Measurements from ENCODE around the gene CEP85L.

The CEP85L gene

DNA sequence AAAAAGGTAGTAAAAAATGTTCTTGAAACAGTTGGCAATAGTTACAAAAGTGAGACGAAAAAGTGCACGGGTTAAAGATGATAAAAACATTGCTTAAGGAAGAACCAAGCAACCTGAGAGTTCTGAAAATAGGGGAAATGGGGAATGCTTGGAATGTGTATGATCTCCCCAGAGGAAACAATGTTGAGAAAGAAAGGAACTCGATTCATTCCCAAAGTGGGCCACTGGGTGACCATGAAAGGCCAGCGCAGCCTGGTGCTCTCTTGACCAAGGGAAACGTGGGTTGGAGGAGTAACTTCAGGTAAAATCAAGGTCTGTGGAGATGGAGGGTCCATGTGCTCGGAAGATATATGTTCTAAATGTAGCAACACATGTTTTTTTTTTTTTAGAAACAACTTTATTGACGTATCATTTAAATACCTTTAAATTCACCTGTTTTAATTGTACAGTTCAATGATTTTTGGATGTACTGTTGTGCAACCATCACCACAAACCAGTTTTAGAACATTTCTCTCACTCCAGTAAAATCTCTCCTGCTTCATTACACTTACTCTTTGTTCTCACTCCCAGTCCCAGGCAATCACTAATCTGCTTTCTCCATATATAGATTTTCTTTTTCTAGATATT, 34.5 kb upstream of the CEP85L start:
- TF ChIP-seq CTCF (IDR thresholded peaks at IDR 0.05; ENCODE audit: insufficient read depth, low read length, poor library complexity, severe bottlenecking), result no peak
- no peak for DNase-seq (ENCODE audit: extremely low read depth, insufficient read length)
- no peak overlapping the region for H3K4me3 ChIP-seq (replicated peaks; ENCODE audit: low read depth, low read length)

DNA sequence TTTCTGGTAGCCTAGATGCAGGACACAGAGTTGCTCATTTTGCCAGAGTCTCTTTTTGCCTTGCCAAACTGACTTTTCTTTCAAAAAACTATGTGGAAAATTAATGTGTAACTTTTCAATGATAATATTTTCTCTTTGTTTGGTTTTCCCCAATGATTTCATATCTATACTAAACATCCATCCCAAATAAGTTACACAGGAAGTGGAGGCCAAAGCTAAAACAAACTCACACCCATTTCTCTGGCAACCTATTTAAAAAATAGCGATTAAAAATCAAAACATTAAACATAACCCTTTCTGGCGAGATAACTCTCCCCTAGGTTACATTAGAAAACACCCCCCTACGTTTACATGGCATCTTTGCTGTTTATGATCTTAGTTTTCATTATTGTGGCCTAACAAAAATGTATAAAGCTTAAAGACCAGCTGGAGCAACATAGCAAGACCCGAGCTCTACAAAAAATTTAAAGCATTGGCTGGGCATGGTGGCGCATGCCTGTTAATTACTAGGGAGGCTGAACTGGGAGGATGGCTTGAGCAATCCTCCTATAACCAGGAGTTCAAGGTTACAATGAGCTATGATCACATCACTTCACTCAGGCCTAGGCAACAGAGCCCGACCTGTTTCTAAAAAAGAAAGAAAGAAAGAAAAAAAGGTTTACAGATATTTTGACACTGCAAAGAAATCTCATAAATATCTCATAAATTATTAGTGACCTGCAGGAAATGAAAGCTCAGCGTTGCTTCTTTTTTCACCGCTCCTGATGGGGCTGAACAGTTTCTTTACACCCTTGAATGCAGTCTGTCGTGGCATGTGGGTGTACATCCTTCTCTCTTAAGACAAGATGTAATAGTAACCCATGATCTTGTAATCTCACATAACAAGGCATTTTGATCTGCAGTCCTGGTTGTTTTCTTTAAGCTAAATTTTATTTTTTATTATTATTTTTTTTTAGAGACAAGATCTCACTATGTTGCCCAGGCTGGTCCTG, 32.8 kb upstream of the CEP85L start:
- no peaks in the 10 kb centered on the region; the same call in 1 of the 2 replicates for H3K36me3 ChIP-seq (ENCODE audit: control insufficient read depth, insufficient read depth, low read length)
- H3K27me3 ChIP-seq (replicated peaks; ENCODE audit: control insufficient read depth, insufficient read depth, low read length), result no peaks in the 10 kb centered on the region
- no peak for DNase-seq (ENCODE audit: extremely low read depth, insufficient read length)
- no peak for TF ChIP-seq CTCF (IDR thresholded peaks at IDR 0.05; ENCODE audit: insufficient read depth, low read length, poor library complexity, severe bottlenecking)
- H3K4me3 ChIP-seq (replicated peaks; ENCODE audit: low read depth, low read length), result no peak overlapping the region

More for the DNA sequence above, 34.5 kb upstream of the CEP85L start:
- no peaks in the 10 kb centered on the region; the same call in 1 of the 2 replicates for H3K36me3 ChIP-seq (ENCODE audit: control insufficient read depth, insufficient read depth, low read length)
- no peaks in the 10 kb centered on the region for H3K27me3 ChIP-seq (replicated peaks; ENCODE audit: control insufficient read depth, insufficient read depth, low read length)

- no peak overlapping the region for H3K4me3 ChIP-seq (replicated peaks; ENCODE audit: low read depth, low read length)
- H3K27me3 ChIP-seq (replicated peaks; ENCODE audit: control insufficient read depth, insufficient read depth, low read length), result no peaks in the 10 kb centered on the region
- no peak for DNase-seq (ENCODE audit: extremely low read depth, insufficient read length)
- no peak for TF ChIP-seq CTCF (IDR thresholded peaks at IDR 0.05; ENCODE audit: insufficient read depth, low read length, poor library complexity, severe bottlenecking)
- no peaks in the 10 kb centered on the region for H3K36me3 ChIP-seq (ENCODE audit: control insufficient read depth, insufficient read depth, low read length)
Observed at GRCh38 chr6:118680452-118681095, 29.2 kb upstream of the CEP85L start.

DNA sequence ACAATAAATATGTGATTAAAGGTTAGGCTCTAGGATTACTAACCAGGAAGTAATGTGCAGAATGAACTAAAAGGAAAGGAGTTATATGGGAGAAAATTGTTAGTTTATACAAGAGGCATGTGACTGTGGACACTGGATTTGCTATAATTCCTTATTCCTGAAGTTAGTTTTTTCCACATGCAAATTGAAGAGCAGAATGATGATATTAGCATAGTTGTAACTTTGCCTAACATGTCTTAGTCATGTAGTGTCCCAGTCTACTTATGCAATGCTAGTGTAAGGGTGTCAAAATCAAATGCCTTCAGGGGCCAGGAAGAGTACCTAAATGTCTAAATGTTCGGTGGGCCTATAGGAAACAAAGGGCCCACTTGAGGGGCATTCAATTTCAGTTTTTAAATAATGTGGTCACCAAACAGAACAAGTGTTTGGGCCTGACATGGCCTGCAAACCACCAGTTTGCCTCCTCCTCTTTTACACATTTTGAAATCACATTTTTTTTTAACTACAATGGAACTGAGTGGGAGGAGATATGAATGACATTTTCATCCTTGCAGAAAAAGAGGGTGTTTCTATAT, 28.0 kb upstream of the CEP85L start:
- H3K36me3 ChIP-seq (ENCODE audit: control insufficient read depth, insufficient read depth, low read length), result no peaks in the 10 kb centered on the region
- no peak overlapping the region for H3K4me3 ChIP-seq (replicated peaks; ENCODE audit: low read depth, low read length)
- TF ChIP-seq CTCF (IDR thresholded peaks at IDR 0.05; ENCODE audit: insufficient read depth, low read length, poor library complexity, severe bottlenecking), result no peak
- DNase-seq (ENCODE audit: extremely low read depth, insufficient read length), result no peak
- no peaks in the 10 kb centered on the region for H3K27me3 ChIP-seq (replicated peaks; ENCODE audit: control insufficient read depth, insufficient read depth, low read length)

DNA sequence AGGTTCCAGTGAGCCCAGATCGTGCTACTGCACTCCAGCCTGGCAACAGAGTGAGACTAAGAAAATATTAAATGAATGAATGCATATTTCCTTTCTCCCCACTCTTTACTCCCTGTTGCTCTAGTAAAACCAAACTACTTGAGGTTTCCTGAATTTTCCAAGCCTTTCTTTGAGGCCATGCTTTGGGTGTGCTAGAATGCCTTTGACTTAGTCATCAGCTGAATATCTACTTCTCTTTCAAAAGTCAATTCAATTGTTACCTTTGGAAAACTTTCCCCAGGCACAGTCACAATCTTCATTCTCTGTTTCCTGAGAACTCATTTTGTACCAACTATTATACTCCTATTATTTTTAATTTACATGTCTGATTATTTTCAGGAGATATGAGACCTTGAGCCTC, 27.5 kb upstream of the CEP85L start:
- TF ChIP-seq CTCF (IDR thresholded peaks at IDR 0.05; ENCODE audit: insufficient read depth, low read length, poor library complexity, severe bottlenecking), result no peak
- no peak overlapping the region for H3K4me3 ChIP-seq (replicated peaks; ENCODE audit: low read depth, low read length)
- no peak for DNase-seq (ENCODE audit: extremely low read depth, insufficient read length)
- H3K36me3 ChIP-seq (ENCODE audit: control insufficient read depth, insufficient read depth, low read length), result no peaks in the 10 kb centered on the region
- H3K27me3 ChIP-seq (replicated peaks; ENCODE audit: control insufficient read depth, insufficient read depth, low read length), result no peaks in the 10 kb centered on the region
